ENCODE data around the gene GOLT1A.

DNA sequence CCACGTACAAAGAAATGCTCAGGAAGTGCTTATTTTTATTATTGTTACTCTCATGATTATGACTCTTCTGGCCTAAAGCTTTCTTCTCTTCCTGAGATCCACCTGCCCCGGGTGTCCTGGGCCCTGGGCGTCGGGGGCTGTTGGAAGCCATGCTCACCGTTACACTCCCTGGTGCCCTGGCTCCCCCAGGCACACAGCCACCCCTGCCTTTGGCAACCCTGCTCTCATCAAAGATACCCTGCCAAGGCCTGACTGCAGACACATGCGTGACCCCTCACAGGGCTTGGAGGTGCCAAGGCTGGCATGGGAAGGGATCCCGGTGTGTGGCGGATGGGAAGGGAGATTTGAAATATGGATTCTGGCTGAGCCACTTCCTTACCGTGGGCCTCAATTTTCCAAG is 14.2 kb downstream of the GOLT1A start:
- TF ChIP-seq, protein P1, sequence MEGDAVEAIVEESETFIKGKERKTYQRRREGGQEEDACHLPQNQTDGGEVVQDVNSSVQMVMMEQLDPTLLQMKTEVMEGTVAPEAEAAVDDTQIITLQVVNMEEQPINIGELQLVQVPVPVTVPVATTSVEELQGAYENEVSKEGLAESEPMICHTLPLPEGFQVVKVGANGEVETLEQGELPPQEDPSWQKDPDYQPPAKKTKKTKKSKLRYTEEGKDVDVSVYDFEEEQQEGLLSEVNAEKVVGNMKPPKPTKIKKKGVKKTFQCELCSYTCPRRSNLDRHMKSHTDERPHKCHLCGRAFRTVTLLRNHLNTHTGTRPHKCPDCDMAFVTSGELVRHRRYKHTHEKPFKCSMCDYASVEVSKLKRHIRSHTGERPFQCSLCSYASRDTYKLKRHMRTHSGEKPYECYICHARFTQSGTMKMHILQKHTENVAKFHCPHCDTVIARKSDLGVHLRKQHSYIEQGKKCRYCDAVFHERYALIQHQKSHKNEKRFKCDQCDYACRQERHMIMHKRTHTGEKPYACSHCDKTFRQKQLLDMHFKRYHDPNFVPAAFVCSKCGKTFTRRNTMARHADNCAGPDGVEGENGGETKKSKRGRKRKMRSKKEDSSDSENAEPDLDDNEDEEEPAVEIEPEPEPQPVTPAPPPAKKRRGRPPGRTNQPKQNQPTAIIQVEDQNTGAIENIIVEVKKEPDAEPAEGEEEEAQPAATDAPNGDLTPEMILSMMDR (IDR thresholded peaks at IDR 0.05): no peak
- no peak for TF ChIP-seq POLR2A (IDR thresholded peaks at IDR 0.05)

Data from lower leg skin (tissue), 3 donors.